ENCODE data around the gene PROCA1.

- TF ChIP-seq, protein P1, sequence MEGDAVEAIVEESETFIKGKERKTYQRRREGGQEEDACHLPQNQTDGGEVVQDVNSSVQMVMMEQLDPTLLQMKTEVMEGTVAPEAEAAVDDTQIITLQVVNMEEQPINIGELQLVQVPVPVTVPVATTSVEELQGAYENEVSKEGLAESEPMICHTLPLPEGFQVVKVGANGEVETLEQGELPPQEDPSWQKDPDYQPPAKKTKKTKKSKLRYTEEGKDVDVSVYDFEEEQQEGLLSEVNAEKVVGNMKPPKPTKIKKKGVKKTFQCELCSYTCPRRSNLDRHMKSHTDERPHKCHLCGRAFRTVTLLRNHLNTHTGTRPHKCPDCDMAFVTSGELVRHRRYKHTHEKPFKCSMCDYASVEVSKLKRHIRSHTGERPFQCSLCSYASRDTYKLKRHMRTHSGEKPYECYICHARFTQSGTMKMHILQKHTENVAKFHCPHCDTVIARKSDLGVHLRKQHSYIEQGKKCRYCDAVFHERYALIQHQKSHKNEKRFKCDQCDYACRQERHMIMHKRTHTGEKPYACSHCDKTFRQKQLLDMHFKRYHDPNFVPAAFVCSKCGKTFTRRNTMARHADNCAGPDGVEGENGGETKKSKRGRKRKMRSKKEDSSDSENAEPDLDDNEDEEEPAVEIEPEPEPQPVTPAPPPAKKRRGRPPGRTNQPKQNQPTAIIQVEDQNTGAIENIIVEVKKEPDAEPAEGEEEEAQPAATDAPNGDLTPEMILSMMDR (conservative IDR thresholded peaks at IDR 0.05 in 1 of 2, IDR thresholded peaks at IDR 0.05 in 1 of 2; ENCODE audit: extremely low read depth in 1 of 2, insufficient read depth in 1 of 2, low read depth in 1 of 2, low read length in 2 of 2), result no peak
- TF ChIP-seq EZH2 (IDR thresholded peaks at IDR 0.05; ENCODE audit: borderline replicate concordance, low read length), result no peak
These were observed 2.6 kb upstream of the PROCA1 start for GRCh38 chr17:28714281-28714680.

Data from mammary epithelial cell (primary cell).